GM23248 (cell line): Measurements from ENCODE around the gene CPA5. TPM values are rescaled to one million over a fixed set of nuclear protein-coding genes. Genes with fewer than 3 reads are reported as not detected.

Experiments used
- DNase-seq: peaks from one replicate; pipeline ENCODE4 v3.0.0-alpha.2; 2015
- H2AFZ ChIP-seq: fragments of 200-600 bp; sonication (generic); 2 replicates; pipeline ENCODE4 v1.6.1; 2016; ENCODE audit warnings: antibody characterized with exemption
- H3F3A ChIP-seq: fragments of 200-600 bp; sonication (generic); 2 replicates; pipeline ENCODE4 v1.6.1; 2016; ENCODE audit warnings: mild to moderate bottlenecking, antibody characterized with exemption, mixed run types; ENCODE audit not compliant: insufficient read depth
- H3K27ac ChIP-seq: fragments of 200-600 bp; sonication (generic); 2 replicates; pipeline ENCODE4 v1.5.1; 2016; ENCODE audit warnings: mild to moderate bottlenecking
- H3K27me3 ChIP-seq: fragments of 200-600 bp; sonication (generic); replicated peaks from 2 replicates; pipeline ENCODE4 v1.6.1; 2016; ENCODE audit warnings: mild to moderate bottlenecking; ENCODE audit not compliant: insufficient read depth
- H3K36me3 ChIP-seq: fragments of 200-600 bp; sonication (generic); 2 replicates; pipeline ENCODE4 v1.6.1; 2016; ENCODE audit warnings: low read depth, mild to moderate bottlenecking
- H3K4me1 ChIP-seq: fragments of 200-600 bp; sonication (generic); 2 replicates; pipeline ENCODE4 v1.6.1; 2016; ENCODE audit warnings: mild to moderate bottlenecking; ENCODE audit not compliant: insufficient read depth
- H3K4me2 ChIP-seq: fragments of 200-600 bp; sonication (generic); one replicate; pipeline ENCODE4 v1.6.1; 2016; ENCODE audit warnings: mild to moderate bottlenecking; ENCODE audit not compliant: unreplicated experiment
- H3K4me3 ChIP-seq: fragments of 200-600 bp; sonication (generic); 2 replicates; pipeline ENCODE4 v1.5.1; 2016; ENCODE audit warnings: mild to moderate bottlenecking
- H3K79me2 ChIP-seq: fragments of 200-600 bp; sonication (generic); 2 replicates; pipeline ENCODE4 v1.6.1; 2016; ENCODE audit warnings: mild to moderate bottlenecking; ENCODE audit not compliant: insufficient read depth
- H3K9ac ChIP-seq: fragments of 200-600 bp; sonication (generic); 2 replicates; pipeline ENCODE4 v1.6.1; 2016; ENCODE audit warnings: mild to moderate bottlenecking
- H3K9me2 ChIP-seq: fragments of 200-600 bp; sonication (generic); 2 replicates; pipeline ENCODE4 v1.6.1; 2016; ENCODE audit warnings: mixed run types, mild to moderate bottlenecking, moderate library complexity; ENCODE audit not compliant: insufficient read depth
- H3K9me3 ChIP-seq: fragments of 200-600 bp; sonication (generic); one replicate; pipeline ENCODE4 v1.6.1; 2017; ENCODE audit warnings: low read depth
- H4K20me1 ChIP-seq: fragments of 200-600 bp; sonication (generic); 2 replicates; pipeline ENCODE4 v1.6.0; 2016; ENCODE audit not compliant: insufficient read depth
- EZH2 ChIP-seq: fragments of 200-600 bp; sonication (generic); IDR thresholded peaks from 2 replicates; pipeline ENCODE4 v1.6.1; 2018; ENCODE audit warnings: antibody characterized with exemption, mild to moderate bottlenecking; ENCODE audit not compliant: insufficient read depth, poor library complexity, severe bottlenecking
- EZH2phosphoT487 ChIP-seq: fragments of 200-600 bp; sonication (generic); IDR thresholded peaks from 2 replicates; pipeline ENCODE4 v1.6.1; 2018; ENCODE audit warnings: antibody characterized with exemption, moderate library complexity, mild to moderate bottlenecking, low read depth; ENCODE audit not compliant: insufficient read depth
- WGBS, 2 experiments: methylation state at CpG; one replicate each; pipeline ENCODE4 v1.1.6; 2015 to 2017; ENCODE audit warnings: low lambda C conversion rate in 2 of 2, low coverage in 1 of 2; ENCODE audit errors: missing lambda C conversion rate in 2 of 2; 5-methylcytosine and 5-hydroxymethylcytosine counted together
- in situ Hi-C: fragments of 300-500 bp; cut with MboI; formaldehyde crosslinking; loops from 2 replicates; pipeline ENCODE4 v1.15.0; 2020
- polyA plus RNA-seq: library from polyadenylated mRNA; unstranded; fragments of >200 nt; fragmentation: Nextera tagmentation; extraction: Ambion mirVana; gene quantifications from 2 replicates; pipeline ENCODE4 v1.2.1, GENCODE V29; 2016
- total RNA-seq: library from RNA; depleted of rRNA; stranded (reverse); fragments of >200 nt; shearing (Covaris generic); gene quantifications from 2 replicates; pipeline ENCODE4 v1.2.3, GENCODE V29; 2014; rRNA removed

The CPA5 gene
- total and polyA plus RNA-seq, 2 experiments from 2014 or later = 0.23 TPM; not detected in 1

- Histone ChIP-seq H4K20me1 (no peaks in the 10 kb centered on the region), H3K9me3 (no peaks in the 10 kb centered on the region), H2AFZ (no peak overlapping the region), H3K79me2 (no peaks in the 10 kb centered on the region), H3K4me3 (no peak overlapping the region), H3K27me3 (no peaks in the 10 kb centered on the region), H3K4me1 (no peaks in the 10 kb centered on the region), H3K4me2 (no peak overlapping the region), H3K27ac (no peak overlapping the region), H3K9ac (no peak overlapping the region), H3K36me3 (no peaks in the 10 kb centered on the region), H3F3A (no peaks in the 10 kb centered on the region), H3K9me2 (no peaks in the 10 kb centered on the region)
- in situ Hi-C loops = no loop called here
- no peak for DNase-seq
- TF ChIP-seq EZH2 = no peak
- no peak for TF ChIP-seq EZH2phosphoT487
Measured at GRCh38 chr7:130415006-130415405, 70.4 kb downstream of the CPA5 start.

GRCh38 chr7:130417213-130417612 is 72.6 kb downstream of the CPA5 start:
- Histone ChIP-seq H2AFZ (no peak overlapping the region), H3K79me2 (no peaks in the 10 kb centered on the region), H3K9me3 (no peaks in the 10 kb centered on the region), H4K20me1 (no peaks in the 10 kb centered on the region), H3K9ac (no peak overlapping the region), H3K4me3 (no peak overlapping the region), H3K4me2 (no peak overlapping the region), H3K4me1 (peaks cover 15% of the 10 kb centered on the region; the same call in 1 of the 2 replicates), H3K9me2 (no peaks in the 10 kb centered on the region), H3K27me3 (no peaks in the 10 kb centered on the region), H3K36me3 (no peaks in the 10 kb centered on the region), H3F3A (peaks cover 4% of the 10 kb centered on the region; the same call in 1 of the 2 replicates), H3K27ac (no peak overlapping the region)
- WGBS, 2 experiments = 79 to 88% methylated on average over 5 of the region's 5 CpGs
- in situ Hi-C loops = no loop called here
- TF ChIP-seq EZH2phosphoT487 (no peak), EZH2 (no peak)
- DNase-seq = no peak

DNA sequence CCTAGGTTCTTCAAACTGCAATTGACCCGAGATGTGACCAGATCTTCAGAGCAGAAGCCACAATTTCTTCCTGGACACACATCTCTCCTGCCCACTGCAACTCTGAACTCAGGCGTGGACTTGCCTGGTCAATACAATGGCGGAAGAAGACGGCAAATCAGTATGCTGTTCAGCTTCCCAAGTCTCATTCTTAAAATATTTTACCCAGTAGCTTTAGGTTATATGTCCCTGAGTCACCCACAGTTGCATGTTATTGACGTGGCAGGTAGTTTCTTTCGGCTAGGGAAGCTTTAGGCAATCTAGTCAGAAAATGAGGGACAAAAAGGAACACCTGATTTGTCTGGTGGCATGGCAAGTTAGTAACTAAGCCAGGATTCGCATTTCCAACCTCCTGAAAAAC is 73.7 kb downstream of the CPA5 start:
- H3K36me3 ChIP-seq = no peaks in the 10 kb centered on the region
- H3K9me2 ChIP-seq = no peaks in the 10 kb centered on the region
- H2AFZ ChIP-seq = no peak overlapping the region
- no peaks in the 10 kb centered on the region for H3K27me3 ChIP-seq
- H3F3A ChIP-seq = peaks cover 4% of the 10 kb centered on the region; the same call in 1 of the 2 replicates
- no peaks in the 10 kb centered on the region for H3K9me3 ChIP-seq
- no peak overlapping the region for H3K9ac ChIP-seq
- no peak for TF ChIP-seq EZH2
- no peak for TF ChIP-seq EZH2phosphoT487
- no peak overlapping the region for H3K4me3 ChIP-seq
- no peak for DNase-seq
- no peak overlapping the region for H3K4me2 ChIP-seq
- H3K79me2 ChIP-seq = no peaks in the 10 kb centered on the region
- WGBS, 2 experiments = 97 to 98% methylated on average over 7 of the region's 7 CpGs
- in situ Hi-C loops = no loop called here
- peaks cover 17% of the 10 kb centered on the region; the same call in 1 of the 2 replicates for H3K4me1 ChIP-seq
- H3K27ac ChIP-seq = no peak overlapping the region
- no peaks in the 10 kb centered on the region for H4K20me1 ChIP-seq

Other genes starting within 250 kb of the CPA5 start
- gene TMEM209, start 139.4 kb upstream of the CPA5 start, total RNA-seq = 11.7 and 16.4 TPM in 2 replicates
- 17.0 and 18.3 TPM in 2 replicates for gene TMEM209, start 139.4 kb upstream of the CPA5 start, polyA plus RNA-seq
- not detected in 2 replicates for gene SSMEM1, start 137.0 kb upstream of the CPA5 start, total RNA-seq
- gene SSMEM1, start 137.0 kb upstream of the CPA5 start, polyA plus RNA-seq = not detected in 2 replicates
- not detected in 2 replicates for gene CPA2, start 78.0 kb upstream of the CPA5 start, total RNA-seq
- gene CPA2, start 78.0 kb upstream of the CPA5 start, polyA plus RNA-seq = not detected in 2 replicates
- gene CPA4, start 51.7 kb upstream of the CPA5 start, total RNA-seq = 8.6 and 16.7 TPM in 2 replicates
- gene CPA4, start 51.7 kb upstream of the CPA5 start, polyA plus RNA-seq = 10.4 and 11.9 TPM in 2 replicates
- not detected in 2 replicates for gene CPA1, start 35.7 kb downstream of the CPA5 start, total RNA-seq
- gene CPA1, start 35.7 kb downstream of the CPA5 start, polyA plus RNA-seq = not detected in 2 replicates
- gene CEP41, start 96.2 kb downstream of the CPA5 start, total RNA-seq = 8.1 and 18.3 TPM in 2 replicates
- gene CEP41, start 96.2 kb downstream of the CPA5 start, polyA plus RNA-seq = 32.3 and 33.9 TPM in 2 replicates
- 7.5 and 12.6 TPM in 2 replicates for gene MEST, start 147.3 kb downstream of the CPA5 start, total RNA-seq
- gene MEST, start 147.3 kb downstream of the CPA5 start, polyA plus RNA-seq = 8.5 and 9.1 TPM in 2 replicates